GM18909 (cell line): ENCODE results near the gene PODXL.

Experiments used
- ATAC-seq: cut with Tn5 transposase; IDR thresholded peaks from one replicate; pipeline ENCODE4 v1.9.1; 2021; ENCODE audit warnings: mild to moderate bottlenecking; ENCODE audit not compliant: unreplicated experiment, poor library complexity

PODXL gene

GRCh38 chr7:131556053-131556908 lies at the start of gene PODXL:
TSS of gene PODXL (minus strand) at chr7:131556628. CDS start at chr7:131556359, 269 bp downstream.
- ATAC-seq = peak; percentile 78

GRCh38 chr7:131605280-131605878 lies 49.0 kb upstream of the PODXL start:
- no peak for ATAC-seq

GRCh38 chr7:131604841-131605279 lies 48.4 kb upstream of the PODXL start:
- ATAC-seq = no peak

- ATAC-seq = no peak
Observed at GRCh38 chr7:131603932-131604331, 47.5 kb upstream of the PODXL start.

GRCh38 chr7:131602994-131603372 lies 46.6 kb upstream of the PODXL start:
- ATAC-seq = no peak

- ATAC-seq = no peak
Observed at GRCh38 chr7:131602304-131602993, 46.0 kb upstream of the PODXL start.

- ATAC-seq = no peak
Observed at GRCh38 chr7:131600085-131600881, 43.9 kb upstream of the PODXL start.

- no peak for ATAC-seq
Observed at GRCh38 chr7:131596785-131597184, 40.4 kb upstream of the PODXL start.

GRCh38 chr7:131595699-131596098 lies 39.3 kb upstream of the PODXL start:
- no peak for ATAC-seq

GRCh38 chr7:131591687-131592319 lies 35.4 kb upstream of the PODXL start:
- no peak for ATAC-seq

- no peak for ATAC-seq
Observed at GRCh38 chr7:131587315-131587923, 31.0 kb upstream of the PODXL start.

GRCh38 chr7:131586759-131587158 lies 30.3 kb upstream of the PODXL start:
- no peak for ATAC-seq

- ATAC-seq = no peak
Observed at GRCh38 chr7:131586259-131586658, 29.8 kb upstream of the PODXL start.

GRCh38 chr7:131583430-131583829 lies 27.0 kb upstream of the PODXL start:
- ATAC-seq = no peak

GRCh38 chr7:131581241-131582051 lies 25.0 kb upstream of the PODXL start:
- ATAC-seq = no peak

GRCh38 chr7:131578602-131579001 lies 22.2 kb upstream of the PODXL start:
- ATAC-seq = no peak

GRCh38 chr7:131574741-131575140 lies 18.3 kb upstream of the PODXL start:
- ATAC-seq = no peak

GRCh38 chr7:131570401-131570800 lies 14.0 kb upstream of the PODXL start:
- ATAC-seq = no peak

GRCh38 chr7:131568970-131569369 lies 12.5 kb upstream of the PODXL start:
- ATAC-seq = no peak
